K562 (cell line): ENCODE results near the gene CACNB1. TPM values are rescaled to one million over a fixed set of nuclear protein-coding genes. Genes with fewer than 3 reads are reported as not detected.

Source experiments
- ATAC-seq: fragments of 200-7000 bp; cut with Tn5 transposase; 3 replicates; pipeline ENCODE4 v1.9.1; 2020; ENCODE audit warnings: moderate library complexity
- BruUV-seq: library from RNA; stranded (reverse); fragments of 400-500 nt; replicated peaks from 2 replicates; lab custom pipeline; 2021; lab: Mats Ljungman, UMichigan
- CTCF ChIA-PET: fragments of 300-600 bp; formaldehyde crosslinking; extraction: SDS; loops from one replicate; lab custom pipeline; 2021; ENCODE audit warnings: low intra/inter-chr PET ratio; lab: Yijun Ruan, JAX
- POLR2A ChIA-PET: fragments of 300-600, 350-650 bp; sonication (Branson Sonifier 250); formaldehyde crosslinking; extraction: SDS; loops from one replicate; lab custom pipeline; 2021; ENCODE audit warnings: antibody characterized with exemption, inconsistent platforms; lab: Yijun Ruan, JAX
- DNase-seq, 4 experiments: peaks; one replicate each; pipeline versions ENCODE4 v3.0.0 to v3.0.0-alpha.2; 2011 to 2018; ENCODE audit warnings: low spot score in 3 of 4, mixed read lengths in 3 of 4; ENCODE audit errors: extremely low read depth in 1 of 4
- FAIRE-seq: peaks from 2 replicates; lab custom pipeline; 2011; peaks lifted over from hg19 to GRCh38; lab: Jason Lieb, UNC
- H2AFZ ChIP-seq: 2 replicates; pipeline ENCODE4 v1.6.0; 2011; ENCODE audit warnings: low read depth, low read length, control low read depth, inconsistent platforms
- H3K27ac ChIP-seq: fragments of 200-600 bp; 3 replicates; pipeline ENCODE4 v1.8.0; 2011; ENCODE audit warnings: low read depth, mild to moderate bottlenecking, control low read depth, inconsistent platforms, low read length, moderate library complexity, mixed read lengths; ENCODE audit errors: extremely low read depth
- H3K27me3 ChIP-seq, 2 experiments: fragments of 300-600 bp in 1 of 2; 2 replicates in 1 of 2; 3 replicates in 1 of 2; pipeline versions ENCODE4 v1.6.0 to v1.8.0; 2011; ENCODE audit warnings: inconsistent platforms in 2 of 2, low read length in 2 of 2, mild to moderate bottlenecking in 1 of 2, mixed read lengths in 1 of 2, moderate library complexity in 1 of 2; ENCODE audit not compliant: control insufficient read depth in 2 of 2, insufficient read depth in 2 of 2
- H3K36me3 ChIP-seq: fragments of 300-600 bp; 3 replicates; pipeline ENCODE4 v1.8.0; 2011; ENCODE audit warnings: mild to moderate bottlenecking, low read length, inconsistent platforms; ENCODE audit not compliant: control insufficient read depth, insufficient read depth
- H3K4me1 ChIP-seq, 2 experiments: fragments of 200-600 bp in 1 of 2; replicated peaks in 1 of 2; 2 replicates in 1 of 2; 3 replicates in 1 of 2; pipeline versions ENCODE4 v1.5.1 to v1.8.0; 2011; ENCODE audit warnings: inconsistent platforms in 2 of 2, low read length in 2 of 2, mild to moderate bottlenecking in 1 of 2, mixed read lengths in 1 of 2, moderate library complexity in 1 of 2; ENCODE audit not compliant: control insufficient read depth in 2 of 2, insufficient read depth in 2 of 2
- H3K4me2 ChIP-seq: 2 replicates; pipeline ENCODE4 v1.6.1; 2011; ENCODE audit warnings: low read length, control low read depth, inconsistent platforms, mixed read lengths; ENCODE audit not compliant: insufficient read depth
- H3K4me3 ChIP-seq: fragments of 200-600 bp; sonication (generic), shearing (Covaris generic); 2 replicates; pipeline ENCODE4 v1.5.1; 2016; ENCODE audit warnings: control low read depth, inconsistent platforms
- H3K79me2 ChIP-seq: fragments of 200-600 bp; 3 replicates; pipeline ENCODE4 v1.8.0; 2011; ENCODE audit warnings: low read length, inconsistent platforms; ENCODE audit not compliant: control insufficient read depth, insufficient read depth
- H3K9ac ChIP-seq, 2 experiments: 2 replicates each; pipeline versions ENCODE4 v1.6.0 to v1.6.1; 2011; ENCODE audit warnings: low read depth in 2 of 2, low read length in 2 of 2, control low read depth in 1 of 2, inconsistent platforms in 1 of 2, mild to moderate bottlenecking in 1 of 2, mixed read lengths in 1 of 2; ENCODE audit not compliant: insufficient read depth in 1 of 2
- H3K9me1 ChIP-seq: one replicate; pipeline ENCODE4 v1.6.0; 2011; ENCODE audit warnings: inconsistent platforms, mild to moderate bottlenecking, low read length, moderate library complexity; ENCODE audit not compliant: control insufficient read depth, insufficient read depth
- H3K9me3 ChIP-seq: replicated peaks from 2 replicates; pipeline ENCODE4 v1.5.1; 2011; ENCODE audit warnings: low read depth, low read length, inconsistent platforms; ENCODE audit not compliant: control insufficient read depth, insufficient read depth
- H4K20me1 ChIP-seq: replicated peaks from 2 replicates; pipeline ENCODE4 v1.6.1; 2011; ENCODE audit warnings: low read length, inconsistent platforms, mixed read lengths; ENCODE audit not compliant: control insufficient read depth, insufficient read depth
- CCNT2 ChIP-seq: IDR thresholded peaks from 2 replicates; pipeline ENCODE4 v1.6.1; 2011; ENCODE audit warnings: borderline replicate concordance, low read depth, mild to moderate bottlenecking, moderate library complexity, mixed read lengths, low read length; ENCODE audit not compliant: insufficient read length; ENCODE audit errors: extremely low read depth
- HNRNPH1 ChIP-seq: fragments of 200-400 bp; formaldehyde crosslinking; optimal IDR thresholded peaks from 2 replicates; pipeline ENCODE3; 2017; ENCODE audit warnings: low read depth, mild to moderate bottlenecking, low read length, moderate library complexity
- MTA3 ChIP-seq: fragments of 450-650 bp; formaldehyde crosslinking; IDR thresholded peaks from 2 replicates; pipeline ENCODE4 v1.6.1; 2017; ENCODE audit warnings: mild to moderate bottlenecking, borderline replicate concordance
- SLC30A9 ChIP-seq: fragments of 250-450 bp; sonication (Bioruptor Pico); IDR thresholded peaks from 2 replicates; pipeline ENCODE4 v1.8.0; 2022; ENCODE audit warnings: mild to moderate bottlenecking, moderate library complexity
- TAF15 ChIP-seq: fragments of 200-400 bp; formaldehyde crosslinking; IDR thresholded peaks from 2 replicates; pipeline ENCODE4 v1.6.1; 2017; ENCODE audit warnings: mild to moderate bottlenecking, low read depth, low read length, moderate library complexity
- ZNF124 ChIP-seq: sonication (generic); formaldehyde crosslinking; IDR thresholded peaks from 2 replicates; pipeline ENCODE4 v1.8.1; 2022; ENCODE audit warnings: missing genetic modification reagents
- WGBS: fragments of 100-300 bp; shearing (Covaris generic); methylation state at CpG from one replicate; pipeline ENCODE4 v1.1.6; 2016; ENCODE audit warnings: low coverage, mixed read lengths; ENCODE audit not compliant: insufficient coverage; ENCODE audit errors: missing lambda C conversion rate; 5-methylcytosine and 5-hydroxymethylcytosine counted together
- in situ Hi-C: fragments of 300-500 bp; cut with MboI; formaldehyde crosslinking; loops from 4 replicates; pipeline ENCODE4 v1.15.0; 2018; ENCODE audit warnings: inconsistent platforms, mixed read lengths
- intact Hi-C: fragments of 100-400 bp; cut with micrococcal nuclease; formaldehyde crosslinking; loops from 2 replicates; pipeline ENCODE4 v1.14.2; 2022
- polyA plus RNA-seq, 8 experiments: library from polyadenylated mRNA; depleted of rRNA in 4 of 8; stranded (reverse) in 5 of 8; unstranded in 3 of 8; fragments of >200 nt; fragmentation: Nextera tagmentation in 2 of 8; fragmentation: Illumina TruSeq in 1 of 8; extraction: Ambion mirVana in 2 of 8; extraction: Trizol in 1 of 8; gene quantifications; 2 replicates each; pipeline versions ENCODE4 v1.2.1 to v1.2.3, GENCODE V29; 2011 to 2014; ENCODE audit warnings: inconsistent platforms in 1 of 8, missing spikeins in 1 of 8
- total RNA-seq, 7 experiments: library from RNA; depleted of rRNA in 6 of 7; stranded (reverse); fragments of >200 nt in 6 of 7; fragmentation: Illumina TruSeq in 2 of 7; extraction: Trizol in 2 of 7; gene quantifications; 2 replicates each; pipeline versions ENCODE4 v1.2.1 to v1.2.3, GENCODE V29; 2011 to 2021; ENCODE audit warnings: low replicate concordance in 1 of 7
- TF ChIP-seq, protein P1 (sequence below): sonication (generic); formaldehyde crosslinking; IDR thresholded peaks from 2 replicates; pipeline ENCODE4 v1.8.1; 2023; ENCODE audit warnings: mild to moderate bottlenecking, missing genetic modification reagents
- TF ChIP-seq, protein P2 (sequence below), 2 experiments: fragments of 450-650 bp in 1 of 2; sonication (generic) in 1 of 2; formaldehyde crosslinking in 1 of 2; IDR thresholded peaks in 1 of 2; conservative IDR thresholded peaks in 1 of 2; 2 replicates each; pipeline versions ENCODE4 v1.6.1 to v1.8.1; 2016 to 2023; ENCODE audit warnings: mild to moderate bottlenecking in 2 of 2, moderate library complexity in 2 of 2, inconsistent platforms in 1 of 2, missing genetic modification reagents in 1 of 2
- TF ChIP-seq, protein P3 (sequence below): fragments of 450-650 bp; conservative IDR thresholded peaks from 2 replicates; pipeline ENCODE4 v1.6.1; 2016; ENCODE audit warnings: missing genetic modification characterization, low read depth, mild to moderate bottlenecking, missing compliant biosample characterization, moderate library complexity
- TF ChIP-seq, protein P4 (sequence below), 2 experiments: fragments of 450-650 bp; conservative IDR thresholded peaks; 2 replicates each; pipeline ENCODE4 v1.6.1; 2017; ENCODE audit warnings: mild to moderate bottlenecking in 2 of 2, moderate library complexity in 2 of 2

Gene CACNB1
- total and polyA plus RNA-seq, 9 of the 15 experiments (the other 6 are each of a cell fraction or from before 2014, with no cell fraction given) = 0.08 to 7.4 (median 3.0) TPM

DNA sequence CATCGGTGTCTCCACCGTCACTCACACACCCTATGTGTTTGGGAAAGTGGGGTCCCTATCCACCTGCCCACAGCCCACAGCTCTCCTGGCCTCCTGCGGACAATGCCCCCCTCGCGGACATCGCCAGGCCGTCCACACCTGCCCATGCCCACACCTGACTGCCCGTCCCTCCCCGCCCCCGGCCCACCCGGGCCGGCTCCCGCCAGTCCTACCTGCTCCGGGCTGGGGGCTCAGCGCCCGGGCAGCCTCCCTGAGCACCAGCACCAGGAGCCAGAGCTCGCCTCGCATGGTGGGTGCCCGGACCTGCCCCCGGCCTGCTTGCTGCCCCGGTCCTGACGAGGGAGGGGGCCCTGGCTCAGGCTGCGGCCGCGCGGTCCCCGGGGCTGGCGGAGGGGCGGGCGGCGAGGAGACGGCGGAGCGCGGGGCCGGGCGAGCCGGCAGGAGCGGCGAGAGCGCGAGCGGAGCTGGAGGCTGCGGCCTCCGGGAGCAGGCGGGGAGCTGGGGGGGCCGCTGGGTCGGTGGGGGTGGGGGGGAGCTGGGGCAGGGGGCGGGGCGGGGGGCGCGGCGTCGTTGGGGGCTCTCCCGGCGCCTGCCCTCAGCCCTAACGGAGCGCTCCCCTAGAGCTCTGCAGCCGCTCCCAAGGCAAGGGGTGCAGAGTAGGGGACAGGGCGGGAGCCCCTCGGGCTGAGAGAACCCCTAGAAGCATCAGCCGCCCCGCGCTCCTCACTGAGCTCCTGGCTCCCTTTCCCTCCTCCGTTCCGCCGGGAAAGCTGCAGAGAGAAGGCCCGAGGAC lies 46.1 kb downstream of the CACNB1 start, which contains the start of gene PLXDC1 (continued):
- TF ChIP-seq TAF15 (no peak), SLC30A9 (CRISPR knock-in tag) (no peak), ZNF124 (CRISPR knock-in tag) (no peak)
- TF ChIP-seq, protein P1, sequence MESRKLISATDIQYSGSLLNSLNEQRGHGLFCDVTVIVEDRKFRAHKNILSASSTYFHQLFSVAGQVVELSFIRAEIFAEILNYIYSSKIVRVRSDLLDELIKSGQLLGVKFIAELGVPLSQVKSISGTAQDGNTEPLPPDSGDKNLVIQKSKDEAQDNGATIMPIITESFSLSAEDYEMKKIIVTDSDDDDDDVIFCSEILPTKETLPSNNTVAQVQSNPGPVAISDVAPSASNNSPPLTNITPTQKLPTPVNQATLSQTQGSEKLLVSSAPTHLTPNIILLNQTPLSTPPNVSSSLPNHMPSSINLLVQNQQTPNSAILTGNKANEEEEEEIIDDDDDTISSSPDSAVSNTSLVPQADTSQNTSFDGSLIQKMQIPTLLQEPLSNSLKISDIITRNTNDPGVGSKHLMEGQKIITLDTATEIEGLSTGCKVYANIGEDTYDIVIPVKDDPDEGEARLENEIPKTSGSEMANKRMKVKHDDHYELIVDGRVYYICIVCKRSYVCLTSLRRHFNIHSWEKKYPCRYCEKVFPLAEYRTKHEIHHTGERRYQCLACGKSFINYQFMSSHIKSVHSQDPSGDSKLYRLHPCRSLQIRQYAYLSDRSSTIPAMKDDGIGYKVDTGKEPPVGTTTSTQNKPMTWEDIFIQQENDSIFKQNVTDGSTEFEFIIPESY = no peak
- TF ChIP-seq, protein P2, sequence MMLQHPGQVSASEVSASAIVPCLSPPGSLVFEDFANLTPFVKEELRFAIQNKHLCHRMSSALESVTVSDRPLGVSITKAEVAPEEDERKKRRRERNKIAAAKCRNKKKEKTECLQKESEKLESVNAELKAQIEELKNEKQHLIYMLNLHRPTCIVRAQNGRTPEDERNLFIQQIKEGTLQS (IDR thresholded peaks at IDR 0.05) = no peak
- TF ChIP-seq, protein P2 (CRISPR knock-in tag; conservative IDR thresholded peaks at IDR 0.05) = no peak

DNA sequence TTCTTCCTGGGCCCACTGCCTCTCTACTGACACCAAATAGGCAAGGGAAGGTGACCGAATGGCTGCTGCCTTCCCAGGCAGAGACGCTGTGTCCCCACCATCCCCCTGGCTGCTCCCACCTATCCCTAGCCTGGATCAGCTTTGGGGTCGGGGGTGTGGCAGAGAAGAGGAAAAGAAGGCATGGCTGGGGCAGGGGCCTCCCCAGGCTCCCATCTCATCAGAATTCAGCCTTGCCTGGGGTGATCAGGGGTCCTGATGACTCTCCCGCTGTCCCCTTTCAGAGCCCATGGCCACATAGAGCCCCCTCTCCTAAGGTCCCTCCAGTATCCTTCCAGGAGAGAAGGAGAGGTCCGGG lies 46.7 kb downstream of the CACNB1 start:
- no peaks in the 10 kb centered on the region for H3K9me1 ChIP-seq
- in situ Hi-C loops (no loop called here), intact Hi-C loops (loop anchor here (5.0 to 10.0 kb wide), 4 partner anchors 83 to 396 kb away; partner anchors contain the start of gene PSMB3)
- H3K27me3 ChIP-seq = peaks cover 7 to 22% of the 10 kb centered on the region in 2 experiments; a peak in 4 of 5 replicates
- DNase-seq = no peak
- H3K27ac ChIP-seq = no peak overlapping the region
- peaks cover 7 to 24% of the 10 kb centered on the region in 2 experiments; a peak in 2 of 5 replicates for H3K4me1 ChIP-seq
- H3K4me3 ChIP-seq = no peak overlapping the region
- no peaks in the 10 kb centered on the region for H3K79me2 ChIP-seq
- FAIRE-seq = no peak
- CTCF ChIA-PET = no interaction called here
- no TSS peak for BruUV-seq
- 10% methylated on average over 4 of the region's 5 CpGs for WGBS
- H2AFZ ChIP-seq = no peak overlapping the region
- ATAC-seq = no peak
- H3K9me3 ChIP-seq = no peaks in the 10 kb centered on the region
- H4K20me1 ChIP-seq = peaks cover 4% of the 10 kb centered on the region; the same call in 1 of the 2 replicates
- no peak overlapping the region for H3K4me2 ChIP-seq
- POLR2A ChIA-PET = interaction anchor here (0.8 to 1.6 kb wide), 2 partner anchors 14 to 151 kb away, joined by 3 to 4 read pairs; no protein-coding TSS in a partner anchor
- H3K9ac ChIP-seq = no peak overlapping the region
- no peaks in the 10 kb centered on the region for H3K36me3 ChIP-seq
- TF ChIP-seq MTA3 (no peak), HNRNPH1 (no peak), TAF15 (no peak), CCNT2 (no peak)
- TF ChIP-seq, protein P3, sequence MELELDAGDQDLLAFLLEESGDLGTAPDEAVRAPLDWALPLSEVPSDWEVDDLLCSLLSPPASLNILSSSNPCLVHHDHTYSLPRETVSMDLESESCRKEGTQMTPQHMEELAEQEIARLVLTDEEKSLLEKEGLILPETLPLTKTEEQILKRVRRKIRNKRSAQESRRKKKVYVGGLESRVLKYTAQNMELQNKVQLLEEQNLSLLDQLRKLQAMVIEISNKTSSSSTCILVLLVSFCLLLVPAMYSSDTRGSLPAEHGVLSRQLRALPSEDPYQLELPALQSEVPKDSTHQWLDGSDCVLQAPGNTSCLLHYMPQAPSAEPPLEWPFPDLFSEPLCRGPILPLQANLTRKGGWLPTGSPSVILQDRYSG (tag) = no peak
- TF ChIP-seq, protein P4, sequence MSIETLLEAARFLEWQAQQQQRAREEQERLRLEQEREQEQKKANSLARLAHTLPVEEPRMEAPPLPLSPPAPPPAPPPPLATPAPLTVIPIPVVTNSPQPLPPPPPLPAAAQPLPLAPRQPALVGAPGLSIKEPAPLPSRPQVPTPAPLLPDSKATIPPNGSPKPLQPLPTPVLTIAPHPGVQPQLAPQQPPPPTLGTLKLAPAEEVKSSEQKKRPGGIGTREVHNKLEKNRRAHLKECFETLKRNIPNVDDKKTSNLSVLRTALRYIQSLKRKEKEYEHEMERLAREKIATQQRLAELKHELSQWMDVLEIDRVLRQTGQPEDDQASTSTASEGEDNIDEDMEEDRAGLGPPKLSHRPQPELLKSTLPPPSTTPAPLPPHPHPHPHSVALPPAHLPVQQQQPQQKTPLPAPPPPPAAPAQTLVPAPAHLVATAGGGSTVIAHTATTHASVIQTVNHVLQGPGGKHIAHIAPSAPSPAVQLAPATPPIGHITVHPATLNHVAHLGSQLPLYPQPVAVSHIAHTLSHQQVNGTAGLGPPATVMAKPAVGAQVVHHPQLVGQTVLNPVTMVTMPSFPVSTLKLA (conservative IDR thresholded peaks at IDR 0.05) = no peak
